Smooth muscle cell of the brain vasculature (primary cell): ENCODE measurements around the gene MGAT5.
"Not testable (repeated sequence)": the region's sequence is repeated elsewhere in the genome, so short reads cannot be mapped to it uniquely, and the experiment has no call there.

Experiments
- DNase-seq: peaks from one replicate; pipeline ENCODE4 v3.0.0-alpha.2; 2012; ENCODE audit warnings: low read depth, low spot score

The MGAT5 gene

DNA sequence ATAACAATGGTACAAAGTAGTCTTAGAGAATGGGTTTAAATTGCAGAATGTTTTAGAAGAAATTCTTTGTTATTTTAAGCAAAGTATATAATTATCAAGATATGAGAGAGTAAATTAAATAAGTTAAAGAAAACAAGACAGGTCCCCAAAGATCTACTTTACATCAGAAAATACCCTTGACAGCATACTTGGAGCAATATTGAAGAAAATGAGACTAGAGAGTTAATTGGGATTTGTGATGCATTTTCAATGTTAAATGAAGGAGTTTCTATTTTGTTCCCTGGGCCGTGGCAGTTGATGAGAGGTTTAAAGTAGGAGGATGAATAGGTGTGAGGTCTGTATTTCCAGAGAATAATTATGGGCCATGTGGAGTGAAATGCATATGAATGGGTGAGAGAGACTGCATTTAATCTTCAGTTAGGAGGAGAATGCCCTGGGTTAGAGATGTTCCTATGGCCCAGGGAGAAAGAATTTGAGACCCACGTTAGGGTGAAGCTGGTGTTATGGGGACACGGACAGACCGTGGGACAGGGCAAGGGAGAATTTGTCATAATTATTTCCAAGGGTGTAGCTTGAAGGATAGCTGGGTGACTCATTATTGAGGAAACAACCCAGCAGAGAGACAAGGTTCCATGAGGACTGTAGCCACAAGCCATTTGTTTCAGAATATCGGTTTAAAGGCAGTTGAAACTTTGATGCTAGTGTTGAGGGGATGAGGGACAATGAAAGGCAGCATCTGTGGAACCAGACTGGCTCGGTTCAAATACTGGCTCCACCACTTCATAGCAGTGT, 22.7 kb downstream of the MGAT5 start:
- DNase-seq, result no peak

DNA sequence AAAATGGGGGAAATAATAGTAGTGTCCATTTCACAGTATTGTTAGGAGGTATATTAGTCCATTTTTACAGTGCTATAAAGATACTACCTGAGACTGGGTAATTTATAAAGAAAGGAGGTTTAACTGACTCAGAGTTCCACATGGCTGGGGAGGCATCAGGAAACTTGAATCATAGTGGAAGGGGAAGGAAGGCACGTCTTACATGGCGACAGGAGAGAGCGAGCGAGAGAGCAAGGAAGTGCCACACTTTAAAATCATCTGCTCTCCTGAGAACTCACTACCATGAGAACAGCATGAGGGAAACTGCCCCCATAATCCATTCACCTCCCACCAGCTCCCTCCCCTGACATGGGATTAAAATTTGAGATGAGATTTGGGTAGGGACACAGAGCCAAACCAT, 23.4 kb downstream of the MGAT5 start:
- no peak for DNase-seq

DNA sequence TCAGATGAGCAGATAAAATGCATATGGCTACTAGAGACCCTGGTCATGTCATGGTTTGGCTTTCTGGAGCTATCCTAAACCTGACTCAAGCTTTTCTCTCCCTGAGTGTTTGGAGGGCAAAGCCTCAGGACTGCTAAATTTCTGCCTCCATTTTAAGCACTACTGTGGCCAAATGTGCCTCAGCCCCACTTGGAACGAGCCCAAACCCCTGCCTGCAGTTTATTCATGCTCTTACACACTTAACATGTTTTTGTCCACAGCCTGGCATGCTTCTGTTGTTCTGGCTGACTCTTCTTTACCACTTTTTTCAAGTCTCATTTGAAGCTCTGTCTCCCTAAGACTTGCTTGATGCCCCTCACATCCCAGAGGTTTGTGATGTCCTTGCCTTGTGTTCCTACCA, 24.7 kb downstream of the MGAT5 start:
- no peak for DNase-seq

DNA sequence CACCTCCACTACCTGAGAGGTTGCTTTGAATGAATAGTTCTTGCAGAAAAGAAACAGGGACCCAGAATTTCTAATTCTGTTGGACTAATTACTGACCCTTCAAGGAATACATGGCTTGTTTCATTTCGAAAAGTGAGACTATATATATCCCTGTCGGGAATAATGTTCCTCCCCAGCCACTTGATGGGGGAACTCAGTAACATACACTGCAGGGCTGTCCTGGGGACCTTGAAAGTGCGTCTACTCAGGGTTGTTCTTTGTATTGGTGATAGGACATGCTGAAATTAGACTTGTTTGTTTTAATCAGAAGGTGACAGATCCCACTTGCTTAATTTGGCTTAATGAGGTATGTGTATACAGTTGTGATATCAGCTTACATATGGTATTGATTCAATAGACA, 25.5 kb downstream of the MGAT5 start:
- DNase-seq, result no peak

DNA sequence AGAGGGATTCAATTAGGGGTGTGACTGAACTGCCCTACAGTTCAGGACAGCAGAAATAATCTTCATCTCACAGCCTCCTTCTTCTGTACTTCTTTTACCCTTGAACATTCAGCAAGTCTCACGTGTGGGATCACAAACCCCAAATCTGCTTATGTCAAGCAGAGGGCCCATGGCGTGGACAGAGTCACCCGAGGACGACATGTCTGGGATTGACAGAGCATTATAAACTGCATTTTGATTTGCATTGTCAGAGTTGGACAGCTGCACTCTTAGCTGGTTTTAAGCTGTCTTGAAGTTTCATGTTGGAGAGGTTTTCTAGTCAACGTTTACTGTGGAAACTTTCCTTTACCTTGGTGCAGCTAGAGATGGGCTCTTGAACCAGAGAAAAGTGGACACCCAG, 26.4 kb downstream of the MGAT5 start:
- DNase-seq, result no peak

DNA sequence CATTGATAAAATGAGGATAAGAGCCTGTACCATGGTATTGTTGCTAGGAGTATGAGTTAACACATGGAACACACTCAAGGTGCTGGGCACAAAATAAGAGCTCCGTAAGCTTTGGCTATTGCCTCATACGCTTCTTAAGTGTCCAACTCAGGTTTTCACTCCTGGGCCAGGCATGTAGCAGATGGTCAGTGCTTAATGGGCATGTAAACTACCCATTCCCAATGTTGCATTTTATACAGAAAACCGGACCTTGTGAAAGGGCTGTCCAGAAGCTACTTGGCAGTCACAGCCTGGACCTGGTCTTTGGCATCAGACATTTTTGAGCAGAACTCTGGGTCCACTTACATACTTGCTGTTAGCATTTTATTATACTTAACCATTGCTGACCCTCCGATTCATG, 26.9 kb downstream of the MGAT5 start:
- no peak for DNase-seq

DNA sequence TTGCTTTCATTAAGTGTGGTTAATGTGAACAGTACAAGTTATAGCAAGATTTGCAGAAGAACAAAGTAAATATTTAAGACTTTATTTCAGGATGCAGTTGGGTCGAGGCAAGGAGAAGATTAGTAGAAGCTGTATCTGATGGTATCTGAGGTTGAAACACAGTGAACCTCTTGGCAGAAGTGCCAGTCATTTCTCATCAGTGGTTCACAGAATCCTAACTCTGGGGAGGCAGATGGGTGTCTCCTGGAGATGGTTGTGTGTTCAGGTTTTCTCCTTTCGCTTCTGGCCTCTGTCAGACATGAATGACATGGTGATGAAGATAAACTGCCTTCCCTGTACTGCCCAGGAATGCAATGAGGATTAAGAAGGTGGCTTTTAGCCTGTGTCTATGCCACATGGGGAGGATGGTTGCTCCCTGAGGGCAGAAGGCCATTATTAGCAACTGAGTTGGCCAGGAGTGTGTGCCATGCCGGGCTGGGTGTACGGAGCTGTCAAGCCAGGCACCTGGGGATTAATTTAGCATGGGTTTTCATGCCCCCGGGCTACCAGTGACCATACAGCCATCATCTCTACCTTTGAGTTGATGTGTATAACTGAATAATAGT, 28.0 kb downstream of the MGAT5 start:
- DNase-seq, result no peak

DNA sequence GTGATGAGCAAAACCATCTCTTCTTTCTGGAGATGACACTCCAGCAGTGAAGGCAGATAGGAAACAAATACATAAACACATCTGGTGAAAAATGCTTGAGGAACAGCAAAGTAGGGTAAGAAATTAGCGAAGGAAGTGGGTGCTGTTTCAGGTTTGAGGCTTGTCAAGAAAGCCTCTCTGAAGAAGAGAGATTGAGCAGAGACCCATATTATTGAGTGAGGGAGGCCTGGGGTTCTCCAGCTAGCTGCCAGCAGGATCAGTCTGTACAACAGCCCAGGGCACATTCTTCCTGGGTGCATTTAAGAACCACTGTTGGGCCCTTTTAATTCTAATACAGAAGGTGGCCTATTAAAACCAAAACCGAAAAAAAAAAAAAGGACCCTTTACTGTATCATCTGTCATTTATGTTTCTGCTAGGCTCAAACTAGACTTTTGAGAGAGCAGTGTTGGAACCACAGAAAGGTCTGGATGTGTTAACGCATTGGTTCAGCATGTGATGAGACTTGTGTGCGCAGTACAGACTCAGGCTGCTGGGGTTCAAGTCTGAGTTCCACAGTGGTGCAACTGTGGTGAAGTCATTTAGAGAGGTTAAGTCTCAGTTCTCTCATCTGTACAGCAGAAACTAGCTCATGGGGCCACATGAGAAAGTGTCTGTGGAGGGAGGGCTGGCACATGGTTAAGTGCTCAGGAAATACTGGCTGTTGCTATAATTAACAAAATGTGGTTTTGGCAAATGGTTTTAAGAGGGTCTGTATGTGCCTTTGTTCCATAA, 28.9 kb downstream of the MGAT5 start:
- DNase-seq, result no peak

DNA sequence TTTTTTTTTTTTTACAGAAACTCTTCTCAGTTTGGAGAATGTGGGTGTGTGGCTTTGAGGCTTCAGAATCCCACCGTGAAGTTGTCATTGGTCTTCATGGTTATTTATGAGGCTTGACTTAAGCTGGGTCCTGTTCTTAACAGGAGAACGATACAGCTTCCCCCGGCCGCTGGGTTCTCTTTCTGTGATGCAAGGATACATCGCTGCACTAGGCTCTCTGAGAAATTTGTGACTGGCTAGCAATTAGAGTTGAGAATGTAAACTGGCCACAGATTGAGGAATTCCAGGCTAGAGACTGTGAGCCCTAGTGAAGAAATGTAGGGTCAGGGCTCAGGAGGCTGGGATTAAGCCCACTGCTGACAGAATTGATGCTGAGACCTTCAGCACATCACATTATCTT, 29.8 kb downstream of the MGAT5 start:
- DNase-seq, result no peak

DNA sequence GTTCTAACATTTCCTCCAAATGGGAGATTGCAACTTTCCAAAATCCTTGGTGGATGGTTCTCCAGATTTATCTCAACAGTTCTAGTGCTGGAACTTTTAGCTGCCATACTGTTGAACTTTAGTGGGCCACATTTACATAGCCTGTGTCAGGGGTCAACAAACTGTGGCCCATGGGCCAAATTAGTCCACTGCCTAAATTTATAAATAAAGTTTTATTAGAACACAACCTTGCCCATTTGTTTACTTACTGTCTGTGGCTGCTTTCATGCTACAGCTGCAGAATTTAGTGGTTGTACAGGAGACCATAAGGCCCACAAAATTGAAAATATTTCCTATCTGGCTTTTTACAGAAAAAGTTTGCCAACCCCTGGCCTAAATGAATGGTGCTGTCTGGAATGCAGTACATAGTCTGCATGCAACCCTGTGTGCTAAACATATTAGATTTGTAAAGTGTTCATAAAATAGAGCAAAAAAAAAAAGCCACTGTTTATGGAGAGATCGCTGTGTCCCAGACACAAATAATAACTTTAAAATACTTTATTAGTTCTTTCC, 30.3 kb downstream of the MGAT5 start:
- DNase-seq, result no peak

DNA sequence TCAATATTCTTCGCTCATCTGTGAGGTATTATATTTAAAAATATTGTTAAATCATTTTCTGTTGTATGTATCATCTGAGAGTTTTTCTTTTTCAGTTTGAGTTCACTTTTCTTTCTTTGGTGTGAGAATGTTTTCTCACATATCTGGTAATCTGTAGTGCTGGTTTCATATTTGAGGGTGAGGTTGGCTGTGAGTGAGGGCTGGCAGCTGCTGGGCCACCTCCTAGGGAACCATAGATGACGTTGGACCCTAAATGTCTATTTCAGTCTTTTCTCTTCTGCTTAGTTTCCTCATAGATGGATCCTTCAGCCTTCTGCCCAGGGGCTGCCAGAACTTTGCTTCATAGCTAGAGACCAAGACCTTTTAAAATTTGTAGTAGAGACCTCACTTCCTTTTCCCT, 33.5 kb downstream of the MGAT5 start:
- DNase-seq, result no peak

DNA sequence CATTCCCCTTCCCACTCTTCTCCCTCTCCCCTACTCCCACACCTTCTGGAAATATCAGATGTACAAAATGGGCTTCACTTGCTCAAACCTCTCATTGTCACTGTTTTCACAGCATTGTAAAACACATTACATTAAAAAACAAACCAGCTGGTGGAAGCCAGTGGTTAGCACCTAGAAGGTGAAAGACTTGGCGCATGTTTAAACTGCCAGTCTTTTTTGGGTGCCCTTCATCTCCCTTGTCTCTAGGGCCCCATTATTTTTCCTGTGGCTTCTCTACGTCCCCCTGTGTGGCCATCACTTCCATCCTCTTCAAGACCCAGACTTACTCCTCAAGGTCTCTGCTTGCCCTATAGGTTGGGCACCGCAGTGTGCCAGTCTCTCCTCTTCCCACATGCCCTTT, 34.9 kb downstream of the MGAT5 start:
- DNase-seq, result no peak

DNA sequence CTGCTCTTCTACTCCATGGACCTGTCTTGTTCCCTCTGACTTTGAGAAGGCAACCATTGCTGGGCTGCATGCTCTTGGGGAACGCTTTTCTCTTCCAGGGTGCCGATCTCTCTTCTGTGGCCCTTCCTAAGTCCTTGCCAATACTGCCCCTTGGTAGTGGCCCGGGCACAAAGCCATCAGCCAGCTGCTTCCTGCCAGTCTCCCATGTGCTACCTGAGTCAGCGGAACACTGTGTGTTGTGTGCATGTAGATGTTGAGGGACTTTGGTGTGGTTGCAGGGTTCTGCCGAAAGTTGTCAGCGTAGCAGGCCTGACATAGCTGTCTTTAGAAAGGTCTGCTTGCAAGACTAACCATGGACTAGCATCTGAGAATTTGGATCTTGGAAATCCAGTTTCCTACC, 35.4 kb downstream of the MGAT5 start:
- no peak for DNase-seq

DNA sequence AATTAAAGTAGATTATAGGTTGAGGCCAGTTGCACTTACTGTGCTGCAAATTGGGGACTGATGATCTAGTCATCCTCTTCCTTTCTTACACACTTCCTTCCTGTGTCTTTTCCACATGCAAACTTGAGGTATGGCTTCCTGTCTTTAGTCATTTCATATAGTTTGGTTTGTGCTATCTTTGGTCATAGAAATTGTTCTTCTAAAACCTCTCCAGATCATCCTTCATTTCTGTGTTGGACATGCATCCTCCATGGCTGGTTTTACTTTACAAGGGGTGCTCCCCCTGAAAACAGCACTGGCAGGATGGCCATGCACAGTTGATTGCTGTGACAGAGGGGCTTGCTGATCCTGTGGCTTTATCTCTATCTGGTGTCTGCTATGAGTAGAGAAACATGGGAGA, 36.5 kb downstream of the MGAT5 start:
- no peak for DNase-seq

DNA sequence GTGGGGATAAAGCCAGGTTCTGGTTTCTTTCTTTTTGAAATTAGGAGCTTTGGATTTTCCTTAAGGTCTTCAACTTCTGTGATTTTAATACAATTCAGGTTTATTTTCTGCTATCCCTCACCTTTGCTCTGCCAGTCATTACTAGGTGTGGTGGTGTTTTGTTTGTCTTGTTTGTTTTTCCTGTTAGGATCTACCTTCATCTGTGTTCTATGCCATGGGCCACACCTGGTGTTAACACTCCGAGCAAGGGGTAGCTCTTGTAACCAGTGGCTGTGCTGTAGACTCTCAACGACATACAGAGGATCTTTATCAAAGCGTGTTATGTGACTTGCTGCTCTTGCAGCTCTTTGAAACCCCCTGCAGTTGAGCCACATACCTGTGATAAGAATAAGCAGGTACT, 38.6 kb downstream of the MGAT5 start:
- no peak for DNase-seq

DNA sequence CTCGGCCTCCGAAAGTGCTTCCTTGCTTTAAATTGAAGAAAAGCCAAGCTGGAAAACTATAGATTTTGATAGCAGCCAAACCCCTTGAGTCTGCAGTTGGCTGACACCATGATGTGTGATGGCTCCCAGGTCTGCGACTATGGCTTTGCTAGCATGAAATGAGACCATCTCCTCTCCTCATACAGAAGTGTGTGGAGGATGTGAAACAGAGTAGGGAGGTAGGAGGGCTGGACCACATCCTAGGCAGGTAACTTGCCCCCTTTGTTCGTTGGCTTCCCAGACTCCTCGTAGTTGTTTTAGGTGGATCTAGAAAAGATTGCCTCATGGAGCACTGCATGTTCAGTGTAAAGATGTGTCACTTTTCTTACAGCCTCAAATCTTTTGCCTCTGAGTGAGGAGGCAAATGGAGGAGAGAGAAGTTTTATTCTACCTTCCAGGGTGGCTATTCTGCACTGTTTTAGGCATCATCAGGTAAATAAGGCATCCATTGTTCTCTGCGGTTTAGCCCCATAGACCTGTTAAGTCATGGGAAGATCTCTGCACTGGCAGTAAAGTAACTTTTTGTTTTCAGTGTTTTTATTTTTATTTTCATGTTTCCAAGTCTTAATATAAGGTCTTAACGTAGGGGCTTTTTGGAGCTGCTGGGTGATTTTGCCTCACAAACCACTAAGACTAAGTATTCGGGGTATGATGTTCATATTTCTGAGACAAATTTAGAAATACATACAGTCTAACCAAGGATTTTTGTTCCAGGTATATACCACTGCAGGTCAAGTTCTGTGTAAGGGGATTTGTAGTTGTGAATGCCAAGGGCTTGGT, 40.1 kb downstream of the MGAT5 start:
- DNase-seq, result no peak

DNA sequence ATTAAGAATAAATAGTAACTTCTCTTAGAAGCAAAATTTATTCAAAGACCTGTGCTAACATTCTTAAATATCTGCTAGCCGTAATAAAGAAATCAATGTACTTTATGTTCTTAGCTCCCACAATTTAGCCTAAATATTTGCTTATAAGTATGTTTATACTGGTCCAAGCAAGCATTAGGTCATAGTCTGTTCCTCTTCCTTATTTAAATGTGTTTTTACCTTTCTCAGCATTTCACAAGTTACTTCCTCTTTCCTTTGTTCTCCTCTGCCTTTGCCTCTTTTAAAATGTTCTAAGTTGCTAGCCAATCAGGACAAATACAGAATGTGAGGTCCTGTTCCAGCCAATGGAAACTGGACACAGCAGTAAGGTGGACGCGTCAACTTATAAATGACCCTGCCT, 40.7 kb downstream of the MGAT5 start:
- not testable (repeated sequence) for DNase-seq

DNA sequence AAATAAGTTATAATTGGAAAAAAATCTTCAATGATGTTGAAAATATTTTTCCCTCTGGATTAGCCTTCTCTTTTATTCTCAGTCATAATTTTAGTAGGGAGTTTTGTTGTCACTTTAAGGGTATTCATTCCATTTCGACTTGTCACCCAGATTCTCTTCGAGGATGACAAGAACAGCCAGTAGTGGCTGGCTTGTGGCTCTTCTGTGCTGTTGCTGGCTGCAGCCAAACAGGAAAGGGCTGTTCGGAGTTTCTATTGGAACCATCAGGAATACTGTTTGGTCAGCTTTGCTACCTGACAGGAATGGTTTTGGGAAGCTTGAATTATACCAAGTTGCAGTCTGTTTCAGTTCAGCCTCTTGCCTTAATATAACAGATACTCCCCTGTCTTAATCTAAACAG, 41.6 kb downstream of the MGAT5 start:
- no peak for DNase-seq

DNA sequence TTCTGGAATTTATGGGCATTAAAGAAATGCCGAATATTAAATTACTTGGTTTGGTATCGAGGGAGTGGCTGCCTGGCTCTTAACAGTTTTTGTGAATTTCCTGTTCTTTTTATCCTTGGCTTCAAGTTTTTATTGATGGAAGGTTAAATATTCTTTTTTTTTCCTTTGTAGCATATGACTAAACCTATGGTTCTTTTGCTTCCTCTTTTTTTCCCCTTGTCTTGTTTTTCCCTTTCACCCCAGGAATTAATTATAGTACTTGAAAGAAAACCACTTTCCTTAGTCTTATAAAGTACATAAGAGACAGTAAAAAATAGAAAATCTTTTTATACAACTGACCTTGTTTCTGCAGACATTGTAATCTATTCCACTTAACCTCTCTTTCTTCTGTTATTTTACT, 42.4 kb downstream of the MGAT5 start:
- no peak for DNase-seq

DNA sequence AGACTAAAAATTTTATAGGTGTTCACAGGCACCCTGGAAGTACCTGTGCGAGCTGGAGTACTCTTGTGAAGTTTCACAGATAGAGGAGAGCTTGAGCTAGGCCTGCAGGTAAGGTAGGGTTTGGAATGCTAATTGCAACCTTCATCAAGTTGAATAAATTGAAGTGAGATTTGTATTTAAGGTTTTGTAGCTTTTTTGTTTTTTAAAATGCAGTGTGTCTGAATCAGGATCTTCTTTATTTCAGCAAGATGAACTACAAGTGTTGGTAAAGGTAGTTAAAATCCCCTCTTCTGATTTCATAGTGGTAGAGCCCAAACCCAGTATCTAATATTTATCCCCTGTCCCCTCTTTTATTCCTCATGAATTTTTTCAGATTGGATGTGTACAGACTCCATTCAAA, 45.5 kb downstream of the MGAT5 start:
- no peak for DNase-seq

DNA sequence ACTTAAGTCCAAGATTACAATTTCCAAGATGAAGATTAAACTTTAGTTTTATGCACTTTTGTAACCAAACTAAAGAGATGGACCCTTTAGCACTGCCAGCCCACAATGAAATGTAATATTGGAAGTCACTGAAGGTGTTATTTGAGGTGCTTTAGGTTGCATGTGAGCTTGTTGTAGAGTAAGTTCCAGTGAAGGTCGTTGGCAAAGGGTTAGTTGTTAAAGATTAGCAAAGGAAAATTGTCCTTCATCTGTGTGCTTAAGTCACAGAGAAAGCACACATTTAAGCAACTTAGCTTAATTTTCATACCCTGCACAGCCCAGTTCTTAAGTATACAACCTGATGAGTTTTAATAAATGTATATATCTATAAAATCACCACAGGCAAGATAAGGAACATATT, 46.7 kb downstream of the MGAT5 start:
- DNase-seq, result no peak
